Left forelimb (tissue), 1 donor: ENCODE data around the gene FRMD4A.

Experiments
- DNase-seq: peaks from one replicate; pipeline ENCODE4 v3.0.0-alpha.2; 2018; ENCODE audit warnings: low spot score

Gene FRMD4A

GRCh38 chr10:14340051-14340744 is 9.5 kb upstream of the FRMD4A start:
- DNase-seq: no peak

- no peak for DNase-seq
Measured at GRCh38 chr10:14336736-14337135, 6.0 kb upstream of the FRMD4A start.

DNA sequence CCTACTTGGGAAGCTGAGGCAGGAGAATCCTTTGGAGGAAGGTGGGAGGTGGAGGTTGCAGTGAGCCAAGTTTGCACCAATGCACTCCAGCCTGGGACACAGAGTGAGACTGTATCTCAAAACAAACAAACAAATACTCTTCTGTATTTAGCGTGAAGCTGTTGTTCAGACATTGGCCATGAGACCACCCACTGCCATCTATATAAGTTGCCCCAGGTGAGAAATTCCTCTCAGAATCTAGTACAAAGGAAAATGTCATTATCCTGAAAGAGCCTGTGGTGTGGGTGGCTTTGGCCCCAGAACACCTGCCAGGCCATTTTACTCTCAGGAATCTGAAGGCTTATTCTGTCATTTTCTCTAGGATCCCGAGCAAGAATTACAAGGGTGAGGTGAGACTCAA is 4.0 kb upstream of the FRMD4A start:
- no peak for DNase-seq

- no peak for DNase-seq
Measured at GRCh38 chr10:14333606-14334005, 2.9 kb upstream of the FRMD4A start.

DNA sequence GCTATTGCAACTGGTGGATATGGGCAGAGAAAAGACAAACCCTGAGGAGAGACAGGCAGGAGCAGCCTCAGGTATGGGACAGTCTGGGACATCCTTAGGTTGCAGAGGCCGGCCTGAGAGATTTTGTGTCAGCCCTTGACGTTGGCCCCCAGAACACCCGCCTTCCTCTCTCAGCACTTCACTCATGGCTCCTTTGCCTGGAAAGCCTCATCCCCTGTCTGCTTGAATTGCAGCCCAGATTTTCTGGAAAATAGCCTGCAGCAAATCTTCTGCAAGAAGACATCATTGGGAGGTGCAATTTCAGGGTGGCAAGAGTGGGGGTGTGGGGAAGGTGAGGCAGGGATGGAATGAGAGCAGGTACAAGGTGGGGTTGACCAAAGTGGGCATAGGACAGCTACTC is 2.2 kb upstream of the FRMD4A start:
- DNase-seq: no peak

DNA sequence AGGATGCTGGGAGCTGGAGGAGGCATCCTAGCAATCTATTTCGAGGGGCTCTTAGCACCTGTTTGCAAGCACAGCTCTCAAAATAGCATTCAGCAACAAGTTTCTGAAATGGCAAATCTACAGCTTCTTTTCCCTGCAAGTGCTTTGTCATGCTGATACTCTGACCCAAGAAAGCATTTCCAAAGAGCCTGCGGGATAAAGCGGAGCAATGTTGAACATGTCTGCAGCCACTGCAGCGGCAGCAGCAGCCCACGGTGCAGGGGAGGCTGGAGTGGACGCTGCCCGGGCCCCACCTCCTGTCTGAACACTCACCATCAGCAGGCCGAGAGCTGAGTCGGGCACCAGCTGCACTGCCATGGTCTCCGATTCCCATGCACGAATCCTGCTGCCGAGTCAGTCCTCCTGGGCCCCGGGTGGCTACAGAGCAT is 964 bp downstream of the FRMD4A start:
- no peak for DNase-seq

DNA sequence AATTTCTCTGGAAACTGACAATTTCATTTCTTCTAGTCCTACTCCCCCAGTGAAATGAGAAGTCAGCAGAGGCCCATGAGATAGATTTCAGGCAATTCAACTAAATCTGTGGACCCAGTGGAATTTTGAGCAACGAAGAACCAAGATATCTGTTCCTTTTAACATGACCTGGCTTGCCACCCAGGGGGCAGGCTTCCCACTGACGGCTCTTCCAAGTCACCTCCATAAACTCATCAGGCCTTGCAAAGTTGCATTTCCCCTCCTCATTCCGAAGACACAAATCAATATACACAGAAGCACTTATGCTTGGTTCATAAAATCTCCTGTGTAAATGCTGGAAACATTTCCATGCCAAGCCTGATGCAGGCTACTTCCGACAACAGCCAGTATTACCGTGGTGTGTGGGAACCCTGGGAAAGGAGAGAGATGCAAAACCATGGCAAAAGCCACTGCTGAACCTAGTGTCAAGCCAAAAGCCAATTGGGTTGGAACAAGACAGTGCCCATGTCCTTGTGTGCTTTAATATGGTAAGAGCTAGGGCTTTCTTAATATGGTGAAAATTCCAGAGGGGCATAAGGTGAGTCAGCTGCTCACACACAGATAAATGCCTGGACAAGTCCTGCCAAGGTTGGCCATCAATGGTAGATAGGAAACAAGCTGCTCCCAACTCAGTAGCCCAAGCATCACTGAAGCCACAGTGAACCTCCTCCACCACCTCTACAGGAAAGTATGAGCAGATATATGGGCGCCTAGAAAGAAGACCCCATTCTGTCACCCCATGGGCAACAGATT is 1.6 kb downstream of the FRMD4A start:
- no peak for DNase-seq

DNA sequence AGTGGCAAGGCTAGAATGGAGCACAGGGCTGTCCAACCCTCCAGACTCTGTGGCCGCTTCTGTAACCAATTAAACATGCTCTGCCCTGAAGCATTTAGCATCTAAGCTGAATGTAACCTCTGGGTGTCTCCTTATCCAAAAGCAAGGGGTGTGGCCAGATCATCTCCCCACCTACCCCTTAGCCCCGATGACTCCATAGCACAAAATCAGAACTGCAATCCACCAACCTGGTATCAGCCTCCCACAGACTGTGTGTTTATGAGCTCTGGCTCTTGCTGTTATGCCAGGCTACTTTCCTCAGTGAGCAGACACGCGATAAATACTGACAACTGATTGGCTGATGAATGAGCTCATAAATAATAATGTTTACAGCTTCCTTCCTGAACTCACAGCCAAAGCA is 3.2 kb downstream of the FRMD4A start:
- DNase-seq: no peak

DNA sequence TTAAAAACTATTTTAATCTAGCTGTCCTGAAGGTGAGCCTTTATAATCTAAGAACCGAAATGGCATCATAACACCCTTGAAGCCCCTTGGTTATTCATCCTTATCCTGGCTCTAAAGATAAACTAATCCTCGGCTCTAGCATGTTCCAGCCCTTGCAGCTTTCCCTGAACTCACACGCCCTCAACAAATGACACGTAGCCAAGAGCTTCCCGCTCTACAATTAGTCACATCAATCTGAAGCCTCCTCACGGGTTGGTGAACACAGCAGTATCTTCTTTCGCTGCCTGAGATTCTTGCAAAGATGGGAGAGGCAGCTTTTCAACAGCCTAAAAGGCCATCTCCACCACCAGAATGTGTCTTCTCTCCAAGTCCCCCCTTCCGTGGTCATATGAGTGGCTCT is 4.1 kb downstream of the FRMD4A start:
- DNase-seq: no peak

DNA sequence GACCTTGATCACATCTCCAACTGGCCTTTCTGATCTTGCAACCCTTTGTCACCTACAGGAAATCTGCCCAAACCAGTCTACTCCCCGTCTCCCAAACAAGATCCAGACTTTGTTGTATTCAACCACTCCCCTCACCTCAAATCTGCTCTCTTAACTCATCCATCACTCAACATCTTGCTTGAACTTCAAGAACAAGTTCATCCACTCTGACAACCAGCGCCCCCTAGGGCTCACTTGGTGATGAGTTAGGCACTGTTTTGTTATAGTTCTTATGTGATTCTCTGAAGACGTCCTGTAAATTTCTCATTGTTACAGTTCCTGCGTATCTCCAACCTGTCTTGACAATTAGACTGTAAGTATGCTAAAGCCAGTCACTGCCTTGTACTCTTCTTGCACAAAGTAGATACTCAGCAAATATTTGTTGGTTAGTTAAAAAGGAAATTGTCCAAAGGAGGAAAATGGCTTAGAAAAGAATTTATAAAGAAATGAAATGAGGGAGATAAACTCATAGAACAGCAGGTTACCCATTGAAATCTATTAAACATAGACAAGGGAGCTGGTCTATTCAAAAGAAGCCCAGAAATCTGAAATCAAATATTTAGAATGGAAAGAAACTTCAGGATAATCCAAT is 5.3 kb downstream of the FRMD4A start:
- no peak for DNase-seq

DNA sequence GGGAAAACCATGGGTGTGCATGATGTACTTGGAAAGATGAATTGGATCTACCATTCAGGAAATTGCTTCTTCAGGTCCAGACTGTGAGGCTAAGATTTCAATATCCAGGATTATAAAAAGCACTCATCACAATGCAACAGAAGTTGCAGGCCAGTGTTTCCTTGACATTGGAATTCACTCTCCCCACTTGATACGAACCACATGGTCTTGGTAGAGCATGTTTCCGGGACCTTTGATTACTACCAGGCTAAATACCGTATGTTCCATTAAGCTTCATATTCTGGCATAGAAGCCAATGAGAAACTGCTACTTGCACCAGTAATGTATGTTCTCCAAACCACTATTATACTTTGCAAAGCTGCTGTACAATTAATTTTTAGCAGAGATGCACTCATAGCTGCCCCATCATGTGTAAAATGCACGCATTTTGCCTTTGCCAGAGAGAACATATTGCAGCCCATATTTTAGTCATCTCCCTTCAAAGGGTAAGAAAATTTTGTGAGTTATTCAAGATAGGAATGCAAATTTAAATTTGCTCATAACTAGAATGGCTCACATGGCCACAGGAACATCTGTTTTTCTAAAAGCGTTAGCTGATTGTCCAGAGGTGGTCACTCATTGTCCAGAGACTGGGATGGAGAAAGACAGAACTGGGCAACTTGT is 8.1 kb downstream of the FRMD4A start:
- no peak for DNase-seq

DNA sequence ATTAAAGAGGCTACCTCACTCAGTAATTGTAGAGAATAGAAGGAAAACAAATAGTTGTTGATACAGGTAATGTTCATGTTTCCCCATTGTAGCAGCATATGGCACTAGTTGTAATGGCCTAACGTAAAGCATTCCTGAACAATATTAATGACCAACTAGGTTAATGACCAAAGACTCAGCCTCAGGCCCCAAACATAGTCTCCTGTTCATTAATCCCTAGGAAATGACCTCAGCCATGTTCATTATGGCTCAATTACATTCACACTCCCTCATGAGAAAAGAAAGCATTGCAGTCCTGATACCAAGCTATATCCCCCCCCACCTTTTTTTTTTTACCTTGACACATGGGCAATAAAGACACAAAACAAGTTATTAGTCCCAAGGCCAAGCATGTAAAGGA is 12.7 kb downstream of the FRMD4A start:
- DNase-seq: no peak

GRCh38 chr10:14312014-14312413 is 18.7 kb downstream of the FRMD4A start:
- no peak for DNase-seq

DNA sequence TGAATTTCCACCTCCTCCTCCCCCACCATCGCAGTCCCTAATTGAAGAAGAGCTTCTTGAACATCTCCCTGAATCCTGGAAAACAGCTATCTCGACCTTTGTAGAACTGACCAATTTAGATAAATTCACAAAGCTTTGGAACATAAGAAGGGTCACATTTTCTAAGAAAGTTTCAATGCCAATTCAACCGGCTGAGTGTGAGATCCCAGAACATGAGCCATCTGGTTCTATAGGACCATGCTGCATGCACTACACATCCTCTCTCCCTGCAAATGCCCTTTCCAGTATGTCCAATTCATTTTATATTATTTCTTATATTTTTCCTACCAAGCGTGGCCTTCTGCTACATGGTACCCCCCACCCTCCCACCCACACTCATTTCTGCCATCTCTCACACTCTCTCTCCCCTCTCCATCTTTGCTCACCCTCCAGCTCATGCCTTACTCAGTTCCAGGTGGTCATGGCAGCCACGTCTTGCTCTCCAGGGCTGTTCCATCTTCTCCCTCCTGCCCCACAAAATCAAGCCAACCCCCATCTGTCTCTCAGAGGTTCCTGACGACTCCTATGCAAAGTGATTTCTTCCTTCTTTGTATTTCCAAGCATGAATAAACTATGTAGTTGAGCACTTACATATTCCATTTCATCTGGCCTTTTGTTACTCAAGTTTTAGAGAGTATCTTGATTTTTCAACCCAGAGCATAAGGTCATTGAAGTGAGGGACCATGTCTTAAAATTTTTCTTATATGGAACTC is 19.3 kb downstream of the FRMD4A start:
- no peak for DNase-seq

GRCh38 chr10:14309593-14309992 is 21.1 kb downstream of the FRMD4A start:
- DNase-seq: no peak

DNA sequence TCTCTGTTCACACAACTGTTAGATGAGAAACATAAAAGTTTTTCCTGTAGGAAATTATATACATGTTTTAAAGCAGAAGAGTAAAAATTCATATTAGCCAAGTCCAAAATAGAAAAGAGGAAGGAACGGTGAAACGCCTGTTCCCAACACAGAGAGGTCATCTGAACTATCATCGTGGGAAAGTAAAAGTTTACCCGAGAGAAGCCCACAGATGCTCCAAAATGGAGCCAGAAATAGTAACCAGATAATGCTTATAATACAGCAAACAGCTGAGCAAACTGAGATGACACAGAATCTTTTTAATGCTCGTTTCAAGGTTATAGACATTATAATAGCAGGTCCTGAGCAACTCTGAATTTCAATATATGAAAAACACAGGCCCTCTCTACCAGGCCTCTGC is 24.5 kb downstream of the FRMD4A start:
- DNase-seq: no peak

DNA sequence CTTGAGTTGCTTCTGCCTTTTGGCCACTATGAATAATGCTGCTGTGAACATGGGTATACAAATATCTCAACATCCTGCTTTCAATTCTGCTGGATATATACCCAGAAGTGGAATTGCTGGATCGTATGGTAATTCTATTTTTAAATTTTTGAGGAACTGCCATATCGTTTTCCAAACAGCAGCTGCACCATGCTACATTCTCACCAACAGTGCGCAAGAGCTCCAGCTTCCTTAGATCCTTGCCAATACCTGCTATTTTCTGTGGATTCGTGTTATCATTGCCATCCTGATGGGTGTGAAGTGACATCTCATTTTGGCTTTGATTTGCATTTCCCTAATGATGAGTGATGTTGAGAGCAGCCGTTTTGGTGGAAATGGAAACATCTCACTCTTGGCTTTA is 26.7 kb downstream of the FRMD4A start:
- no peak for DNase-seq

DNA sequence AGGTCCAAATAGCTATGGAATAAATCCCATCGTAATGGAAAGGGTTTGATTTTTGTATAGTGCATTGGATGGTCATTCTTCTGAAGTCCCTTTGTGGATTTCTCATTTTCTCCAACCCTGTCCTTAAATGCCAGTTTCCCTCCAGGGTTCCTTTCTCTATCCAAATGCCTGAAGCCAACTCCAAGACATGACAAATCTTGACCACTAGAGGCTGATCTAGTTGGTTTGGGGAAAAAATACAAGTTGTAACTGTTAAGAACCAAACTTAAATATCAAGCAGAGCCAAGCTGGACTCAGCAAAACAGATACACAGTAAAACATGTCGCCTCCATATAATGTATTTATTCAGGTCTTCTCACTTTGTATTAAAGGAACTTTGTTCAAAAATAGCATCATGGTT is 28.7 kb downstream of the FRMD4A start:
- no peak for DNase-seq

- DNase-seq: no peak
Measured at GRCh38 chr10:14299556-14299955, 31.2 kb downstream of the FRMD4A start.

DNA sequence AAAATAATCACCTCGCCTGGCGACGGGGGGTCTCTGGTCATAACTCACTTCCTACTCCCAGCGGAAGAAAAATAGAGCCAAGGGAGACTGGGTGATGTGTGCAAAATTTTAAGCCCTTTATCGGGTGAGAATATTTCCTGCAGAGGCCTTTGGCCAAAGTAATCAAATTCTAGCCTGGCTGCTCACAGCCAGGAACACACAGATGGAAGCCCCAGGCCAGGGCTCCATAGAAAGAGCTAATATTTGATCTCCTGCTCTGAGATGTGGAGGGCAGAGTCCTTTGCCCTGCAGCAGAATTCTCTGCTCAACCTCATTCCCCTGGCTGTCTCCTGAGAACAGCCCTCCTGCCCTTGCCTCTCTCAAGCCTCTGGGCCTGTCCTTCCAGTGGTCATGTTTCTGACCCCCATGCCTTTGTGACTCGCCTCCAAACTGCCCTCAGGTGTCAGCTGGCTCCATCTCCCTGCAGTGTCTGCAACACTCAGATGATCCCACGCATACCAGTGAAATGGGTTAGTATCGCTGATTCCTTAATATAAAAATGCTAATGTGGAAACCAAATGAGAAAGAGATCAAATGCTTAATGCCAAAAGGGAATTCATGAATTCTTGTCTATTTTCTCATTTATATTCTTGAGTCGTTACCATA is 34.5 kb downstream of the FRMD4A start:
- DNase-seq: no peak

DNA sequence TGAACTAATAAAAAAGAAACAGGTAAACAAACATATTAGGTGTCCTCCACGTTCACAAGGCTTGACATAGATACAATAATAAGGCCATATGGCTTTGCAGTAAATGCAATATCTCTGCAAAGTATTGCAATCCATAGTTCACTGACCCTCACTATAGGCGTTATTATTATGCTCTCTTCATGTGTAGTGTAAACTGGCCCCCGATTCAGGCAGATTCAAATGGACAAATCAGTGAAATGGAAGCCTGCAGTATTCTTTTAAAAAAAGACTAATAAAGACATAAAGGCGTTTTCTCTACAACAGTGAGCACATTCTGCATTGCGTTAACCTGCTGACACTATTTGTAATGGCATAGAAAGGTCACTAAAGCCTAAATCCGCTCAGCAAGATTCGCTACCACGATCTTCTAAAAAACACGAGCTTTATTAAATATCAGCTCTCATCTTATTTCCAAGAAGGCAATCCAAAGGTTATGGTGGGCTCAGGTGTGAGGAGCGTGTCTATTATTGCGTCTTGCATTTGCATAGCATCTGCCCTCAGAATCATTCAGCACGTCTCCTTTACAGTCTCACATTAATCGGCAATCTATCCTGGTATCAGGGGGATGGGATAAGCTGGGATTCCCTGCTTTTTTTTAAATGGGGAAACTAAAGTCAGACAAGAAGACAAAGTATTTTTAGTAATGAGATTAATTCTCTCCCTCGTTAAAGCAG is 36.2 kb downstream of the FRMD4A start:
- DNase-seq: no peak
